Limb (tissue), 2 donors: ENCODE measurements around the gene TTLL11.
"Not testable (repeated sequence)": the region's sequence is repeated elsewhere in the genome, so short reads cannot be mapped to it uniquely, and the experiment has no call there.

Source experiments
- DNase-seq, 2 donors: peaks; one replicate each; pipeline ENCODE4 v3.0.0-alpha.2; 2016; ENCODE audit errors: extremely low spot score in 2 of 2

Gene TTLL11

DNA sequence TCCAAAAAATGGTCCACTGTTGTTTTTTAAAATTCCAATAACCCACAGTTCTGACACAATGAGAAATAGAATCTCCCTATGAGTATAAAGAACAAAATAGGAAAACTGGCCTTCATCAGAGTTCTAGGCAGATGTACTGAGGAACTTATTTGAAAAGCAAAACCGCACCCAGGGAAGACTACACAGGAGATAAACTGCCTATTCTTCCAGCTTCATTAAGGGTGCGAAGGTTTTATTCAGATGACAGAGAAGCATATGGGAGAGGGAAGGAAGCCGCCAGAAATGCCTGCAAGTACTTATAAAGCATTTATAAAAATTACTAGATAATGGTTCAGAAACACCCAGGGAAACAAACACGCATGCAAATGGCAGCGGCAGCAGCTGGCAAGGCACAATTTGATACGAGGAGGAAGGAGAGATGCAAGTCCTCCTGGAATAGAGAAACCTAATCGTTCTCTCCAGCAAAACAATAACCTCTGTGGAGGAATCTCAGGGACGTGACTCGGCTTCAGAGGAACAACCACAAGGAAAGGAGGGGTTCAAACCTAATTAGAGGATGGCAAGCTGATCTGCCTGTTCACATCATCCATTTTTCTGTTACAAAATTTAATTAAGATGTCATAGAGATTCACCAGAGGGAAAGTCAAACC is 9.0 kb downstream of the TTLL11 start:
- no peak for DNase-seq

DNA sequence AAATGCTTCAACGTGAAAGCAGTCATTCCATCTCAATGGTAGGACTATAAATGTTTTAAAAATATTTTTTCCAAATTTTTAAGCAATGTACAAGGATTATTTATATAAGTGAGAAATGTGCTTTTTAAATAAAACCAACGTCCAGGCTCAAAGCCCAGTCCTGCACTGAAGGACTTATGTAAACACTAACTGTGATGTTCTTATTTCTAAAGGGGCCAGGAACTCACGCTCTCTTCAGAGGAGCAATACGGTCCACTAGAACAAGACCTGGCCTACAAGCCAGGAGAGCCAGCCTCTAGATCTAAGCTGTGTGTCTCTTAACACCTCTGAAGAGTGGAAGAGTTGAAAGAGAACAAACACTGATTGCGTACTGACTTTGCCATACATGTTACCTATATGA is 12.1 kb downstream of the TTLL11 start:
- DNase-seq = no peak

GRCh38 chr9:122078557-122078956 is 14.6 kb downstream of the TTLL11 start:
- DNase-seq = no peak

GRCh38 chr9:122076773-122077172 is 16.3 kb downstream of the TTLL11 start:
- no peak for DNase-seq

DNA sequence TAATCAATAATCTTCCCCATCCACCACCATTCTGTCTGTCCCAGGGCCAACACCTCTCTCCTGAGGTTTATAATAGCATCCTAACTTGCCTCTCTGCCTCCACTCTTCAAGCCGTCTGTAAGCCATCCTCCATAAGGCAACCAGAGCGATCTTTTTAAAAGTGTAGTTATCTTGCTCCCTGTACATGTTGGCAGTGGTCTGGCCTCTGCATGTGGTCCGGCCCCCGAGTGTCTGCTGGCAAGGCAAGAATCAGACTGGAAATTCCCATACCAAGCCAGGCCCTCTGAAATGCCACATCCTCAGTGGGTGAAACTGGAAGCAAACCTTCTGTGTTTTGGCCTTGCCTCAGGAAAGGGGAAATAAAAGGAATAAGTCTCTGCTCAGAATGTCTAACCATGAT is 17.0 kb downstream of the TTLL11 start:
- DNase-seq = no peak

- DNase-seq = no peak
Measured at GRCh38 chr9:122075135-122076030, 17.7 kb downstream of the TTLL11 start.

DNA sequence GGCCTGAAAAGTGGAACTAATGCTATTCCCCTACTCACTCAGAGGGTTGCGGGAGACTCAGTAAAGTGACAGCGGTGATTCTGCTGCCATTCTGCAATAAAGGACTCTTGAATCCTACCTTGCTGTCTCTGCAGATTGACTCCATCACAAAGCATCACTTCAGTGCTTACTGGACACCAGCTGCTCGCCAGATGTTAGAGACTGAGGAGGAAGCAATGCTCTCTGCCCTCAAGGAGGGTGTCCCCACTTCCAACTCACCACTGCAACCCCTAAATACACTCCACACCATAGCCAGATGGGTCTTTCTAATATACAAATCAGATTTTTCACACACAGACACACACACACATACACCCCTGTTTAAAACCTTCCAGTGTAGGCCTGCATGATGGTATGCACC is 21.4 kb downstream of the TTLL11 start:
- no peak for DNase-seq

- no peak for DNase-seq
Measured at GRCh38 chr9:122070728-122071515, 22.2 kb downstream of the TTLL11 start.

DNA sequence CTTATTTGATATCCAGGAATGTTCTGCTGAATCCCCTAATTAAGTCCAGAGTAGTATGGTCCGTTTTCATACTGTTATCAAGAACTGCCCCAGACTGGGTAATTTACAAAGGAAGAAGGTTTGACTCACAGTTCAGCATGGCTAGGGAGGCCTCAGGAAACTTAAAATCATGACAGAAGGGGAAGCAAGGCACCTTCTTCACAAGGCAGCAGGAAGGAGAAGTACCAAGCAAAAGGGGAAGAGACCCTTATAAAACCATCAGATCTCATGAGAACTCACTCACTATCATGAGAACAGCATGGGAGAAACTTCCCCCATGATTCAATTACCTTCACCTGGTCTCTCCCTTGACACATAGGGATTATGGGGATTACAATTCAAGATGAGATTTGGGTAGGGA is 26.4 kb downstream of the TTLL11 start:
- DNase-seq = not testable (repeated sequence)

DNA sequence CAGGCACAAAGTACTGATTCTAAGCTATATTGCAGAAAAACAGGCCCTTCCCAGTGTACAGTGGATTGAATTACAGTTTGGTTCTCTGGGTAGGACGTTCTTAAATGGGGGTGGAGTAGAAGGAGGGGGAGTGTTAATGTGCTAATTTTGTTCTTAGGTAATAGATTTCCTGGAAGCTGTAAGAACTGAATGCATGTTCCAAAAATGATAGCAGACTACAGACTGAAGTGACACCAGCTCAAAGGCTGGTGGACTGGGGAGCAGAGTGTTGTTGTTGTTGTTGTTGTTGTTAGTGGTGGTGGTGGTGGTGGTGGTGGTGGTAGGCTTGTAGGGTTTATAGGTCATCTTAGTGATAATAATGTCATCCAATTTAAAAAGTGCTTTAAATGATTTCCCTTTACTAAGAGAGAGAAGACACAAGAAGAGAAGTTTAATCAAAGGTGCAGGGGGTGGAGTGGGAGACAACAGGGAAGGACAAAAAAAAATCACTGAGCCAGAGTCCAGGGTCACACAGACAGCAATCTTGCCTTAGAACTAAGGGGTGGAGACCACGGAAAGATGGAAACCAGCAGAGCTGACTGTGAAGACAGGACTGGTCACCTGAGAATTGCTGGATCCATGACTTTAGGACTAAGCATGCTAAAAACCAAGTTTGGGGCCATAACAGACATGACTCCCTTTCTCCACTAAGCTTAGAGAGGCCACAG is 27.0 kb downstream of the TTLL11 start:
- DNase-seq = no peak

DNA sequence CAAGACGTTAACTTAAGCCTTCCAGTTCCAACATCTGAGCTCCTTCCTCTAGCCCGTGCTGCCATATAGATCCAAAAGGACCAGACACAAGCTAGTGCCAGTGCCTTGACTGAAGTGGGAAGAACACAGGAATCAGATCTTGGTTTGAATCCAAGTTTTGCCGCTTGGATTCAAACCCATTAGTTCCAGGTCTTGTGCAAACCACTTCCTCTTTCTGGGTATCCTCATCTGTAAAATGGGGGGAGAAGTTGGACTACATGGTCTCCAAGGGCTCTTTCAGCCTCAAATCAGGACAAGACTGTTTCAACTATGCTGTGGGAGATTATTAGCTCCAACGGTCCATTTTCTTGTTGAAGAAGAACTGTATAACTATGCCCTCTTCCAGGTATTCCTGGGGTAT is 32.6 kb downstream of the TTLL11 start:
- no peak for DNase-seq

DNA sequence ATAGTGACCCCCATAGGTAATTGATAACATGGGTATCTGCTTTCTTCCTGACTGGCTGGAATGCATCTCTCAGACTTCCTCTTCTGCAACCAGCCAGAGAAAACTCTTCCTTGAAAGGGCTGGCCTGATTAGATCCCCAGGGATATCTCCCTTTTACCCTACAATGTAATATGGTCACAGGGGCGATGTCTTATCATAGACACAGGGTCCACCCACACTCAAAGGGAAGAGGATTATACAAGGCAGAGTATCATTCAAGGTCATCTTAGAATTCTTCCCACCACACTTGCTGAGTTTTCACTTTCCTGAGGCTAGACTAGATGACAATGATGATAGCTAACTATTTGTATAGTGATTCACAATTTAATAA is 33.2 kb downstream of the TTLL11 start:
- no peak for DNase-seq

GRCh38 chr9:122059214-122059954 is 33.7 kb downstream of the TTLL11 start:
- DNase-seq = no peak

- DNase-seq = no peak
Measured at GRCh38 chr9:122058709-122059108, 34.4 kb downstream of the TTLL11 start.

DNA sequence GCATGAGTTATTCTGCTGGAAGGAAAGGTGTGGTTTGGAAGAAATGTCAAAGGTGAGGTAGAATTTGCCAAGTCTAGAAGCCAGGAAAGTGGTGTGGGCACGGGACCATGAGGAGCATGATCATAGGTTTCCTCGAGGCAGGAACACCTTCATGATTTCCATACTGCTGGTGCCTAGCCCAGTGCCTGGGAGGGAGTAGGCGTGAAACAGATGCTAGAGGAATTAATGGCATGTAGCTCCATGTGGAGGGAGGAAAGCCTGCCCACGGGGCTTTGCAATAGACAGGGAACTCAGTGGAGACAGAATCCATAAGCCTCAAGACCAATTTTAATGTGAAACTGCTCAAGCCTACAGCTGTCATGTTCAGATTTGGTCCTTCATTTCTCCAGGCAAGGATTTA is 35.1 kb downstream of the TTLL11 start:
- DNase-seq = no peak

DNA sequence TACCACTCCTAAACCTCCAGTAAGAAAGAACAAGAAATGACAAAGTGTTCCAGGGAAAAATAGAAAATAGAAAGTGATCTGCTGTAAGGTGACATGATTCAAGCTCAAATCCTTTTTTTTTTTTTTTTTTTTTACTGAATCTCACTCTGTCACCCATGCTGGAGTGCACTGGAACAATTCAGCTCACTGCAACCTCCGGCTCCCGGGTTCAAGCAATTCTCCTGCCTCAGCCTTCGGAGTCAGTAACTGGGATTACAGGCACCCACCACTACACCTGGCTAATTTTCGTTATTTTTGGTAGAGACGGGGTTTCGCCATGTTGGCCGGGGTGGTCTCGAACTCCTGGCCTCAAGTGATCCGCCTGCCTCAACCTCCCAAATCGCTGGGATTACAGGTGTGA is 35.9 kb downstream of the TTLL11 start:
- no peak for DNase-seq

- peak in 1 of 2 donors; percentile 45 for DNase-seq
Measured at GRCh38 chr9:122056484-122056883, 36.6 kb downstream of the TTLL11 start.

GRCh38 chr9:122055701-122056100 is 37.4 kb downstream of the TTLL11 start:
- no peak for DNase-seq

GRCh38 chr9:122053567-122054350 is 39.3 kb downstream of the TTLL11 start:
- no peak for DNase-seq

- no peak for DNase-seq
Measured at GRCh38 chr9:122053064-122053463, 40.0 kb downstream of the TTLL11 start.
